Suppressor macrophage treated with lipopolysaccharide for 1 hour (primary cell): ENCODE results near the gene ZNF215.
"Not testable (repeated sequence)": the region's sequence is repeated elsewhere in the genome, so short reads cannot be mapped to it uniquely, and the experiment has no call there.

ENCODE experiments used
- DNase-seq, 3 donors: peaks; one replicate each; pipeline ENCODE4 v3.0.0-alpha.2; 2020 to 2022

ZNF215 gene

DNA sequence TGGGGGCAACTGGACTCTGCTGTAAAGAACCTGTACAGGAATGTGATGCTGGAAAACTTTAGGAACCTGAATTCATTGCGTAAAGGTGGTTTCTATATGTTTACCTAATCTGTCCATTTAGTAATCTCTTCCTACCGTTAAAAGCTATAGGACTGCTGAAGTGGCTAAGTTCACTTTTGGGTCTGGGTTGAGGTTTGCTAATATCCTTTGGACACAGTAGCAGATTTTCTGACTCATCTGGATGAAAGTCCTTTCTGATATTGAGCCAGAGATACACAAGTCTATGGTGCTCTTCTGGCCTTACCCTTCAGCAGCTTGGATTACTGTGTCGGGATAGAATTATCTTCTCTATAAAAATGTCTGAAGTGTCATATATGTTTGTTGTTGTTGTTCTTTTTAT lies 16.9 kb downstream of the ZNF215 start:
- DNase-seq, result no peak

DNA sequence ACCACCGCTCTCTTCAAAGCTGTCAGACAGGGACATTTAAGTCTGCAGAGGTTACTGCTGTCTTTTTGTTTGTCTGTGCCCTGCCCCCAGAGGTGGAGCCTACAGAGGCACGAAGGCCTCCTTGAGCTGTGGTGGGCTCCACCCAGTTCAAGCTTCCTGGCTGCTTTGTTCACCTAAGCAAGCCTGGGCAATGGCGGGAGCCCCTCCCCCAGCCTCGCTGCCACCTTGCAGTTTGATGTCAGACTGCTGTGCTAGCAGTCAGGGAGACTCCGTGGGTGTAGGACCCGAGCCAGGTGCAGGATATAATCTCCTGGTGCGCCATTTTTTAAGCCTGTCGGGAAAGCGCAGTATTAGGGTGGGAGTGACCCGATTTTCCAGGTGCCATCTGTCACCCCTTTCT lies 28.0 kb downstream of the ZNF215 start:
- not testable (repeated sequence) for DNase-seq

DNA sequence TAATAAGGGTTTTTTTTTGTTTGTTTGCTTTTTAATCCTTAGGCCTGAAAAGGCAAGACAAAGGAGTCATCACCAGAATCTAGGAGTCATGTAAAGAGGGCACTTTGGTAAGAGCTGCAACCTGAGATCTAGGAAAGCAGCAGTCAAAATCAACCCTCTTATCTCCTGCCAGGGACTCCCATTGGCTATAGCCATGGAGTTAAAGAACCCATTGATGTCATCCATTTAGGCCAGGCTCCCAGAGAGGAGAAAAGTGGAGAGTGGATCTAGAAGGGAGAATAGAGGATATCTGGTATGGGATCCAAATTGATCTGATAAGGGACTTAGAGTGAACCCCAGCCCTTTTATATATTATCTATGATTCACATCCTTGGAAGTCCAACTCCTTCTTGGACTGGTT lies 35.9 kb downstream of the ZNF215 start:
- no peak for DNase-seq

DNA sequence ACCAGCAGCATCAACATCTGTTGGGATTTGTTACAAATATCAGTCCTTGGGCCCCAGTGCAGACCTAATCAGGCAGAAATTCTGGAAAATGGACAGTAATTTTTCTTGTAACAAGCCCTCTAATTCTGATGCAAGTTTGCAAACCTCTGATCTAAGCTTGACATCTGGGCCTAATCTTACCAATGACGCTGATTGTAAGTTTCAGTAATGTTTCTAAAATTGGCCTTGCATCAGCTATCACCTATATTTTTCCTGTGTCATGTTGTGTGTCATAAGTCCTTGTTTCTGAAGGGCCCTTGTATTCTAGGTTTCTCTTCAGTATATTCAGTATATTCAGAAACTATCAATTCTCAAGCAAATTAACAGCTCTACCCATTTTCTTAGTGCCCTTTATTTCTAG lies 36.4 kb downstream of the ZNF215 start:
- DNase-seq, result no peak

DNA sequence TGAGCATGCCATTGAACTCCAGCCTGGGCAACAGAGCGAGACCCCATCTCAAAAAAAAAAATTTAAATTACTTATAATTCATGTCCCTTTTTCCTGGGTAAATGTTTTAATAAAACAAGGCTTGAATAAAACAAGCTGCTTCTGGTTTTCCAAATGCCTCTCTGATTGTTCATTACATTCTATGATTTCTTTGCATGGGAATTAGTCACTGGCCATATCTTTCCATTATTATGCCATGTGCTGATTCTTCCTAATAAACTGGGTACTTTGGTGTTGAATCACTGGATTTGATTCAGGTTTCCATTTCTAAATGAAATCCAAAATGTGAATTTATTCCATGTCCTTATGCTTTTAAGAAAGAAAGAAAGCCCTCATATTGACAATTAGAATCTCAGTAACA lies 42.6 kb downstream of the ZNF215 start:
- no peak for DNase-seq

DNA sequence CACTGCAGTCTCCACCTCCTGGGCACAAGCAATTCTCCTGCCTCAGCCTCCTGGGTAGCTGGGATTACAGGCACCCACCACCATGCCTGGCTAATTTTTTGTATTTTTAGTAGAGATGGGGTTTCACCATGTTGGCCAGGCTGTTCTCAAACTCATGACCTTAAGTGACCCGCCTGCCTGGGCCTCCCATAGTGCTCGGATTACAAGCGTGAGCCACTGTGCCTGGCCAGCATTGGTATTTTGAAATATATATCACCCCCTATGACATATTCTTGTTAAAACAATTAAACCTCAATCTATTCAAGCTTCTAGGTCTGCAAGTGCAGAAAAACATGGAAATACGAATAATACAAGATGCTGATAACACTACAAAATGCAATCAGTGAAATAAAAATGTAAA lies 43.6 kb downstream of the ZNF215 start:
- not testable (repeated sequence) for DNase-seq

DNA sequence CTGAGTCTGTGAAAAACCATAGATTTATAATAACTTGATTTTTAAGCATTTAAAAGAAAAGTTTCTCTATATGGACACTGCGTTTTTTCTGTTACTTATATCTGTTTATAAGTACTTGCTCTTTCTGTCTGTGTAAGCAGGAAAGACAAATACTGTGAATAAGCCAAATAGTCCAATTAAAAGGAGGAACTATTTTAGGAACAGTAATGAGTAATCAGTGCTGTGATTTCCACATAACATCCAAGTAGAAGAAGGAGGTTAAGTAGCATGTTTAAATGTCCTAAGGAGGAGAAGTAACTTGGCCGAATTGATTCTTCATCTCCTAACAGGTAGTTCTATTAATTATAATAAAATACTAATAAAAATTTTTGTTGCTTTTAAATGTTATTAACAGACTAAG lies 53.1 kb downstream of the ZNF215 start:
- peak in 2 of 3 donors; percentile 36 to 55 for DNase-seq

DNA sequence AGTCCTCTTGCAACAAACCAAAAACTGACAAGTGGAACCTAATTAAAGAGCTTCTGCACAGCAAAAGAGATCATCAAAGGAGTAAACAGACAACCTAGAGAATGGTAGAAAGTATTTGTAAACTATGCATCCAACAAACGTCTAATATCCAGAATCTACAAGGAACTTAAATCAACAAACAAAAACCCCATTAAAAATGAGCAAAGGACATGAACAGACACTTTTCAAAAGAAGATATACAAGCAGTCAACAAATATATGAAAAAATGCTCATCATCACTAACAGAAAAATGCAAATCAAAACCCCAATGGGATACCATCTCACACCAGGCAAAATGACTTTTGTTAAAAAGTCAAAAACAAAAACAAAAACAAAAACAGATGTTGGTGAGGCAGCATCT lies 60.3 kb downstream of the ZNF215 start:
- no peak for DNase-seq

DNA sequence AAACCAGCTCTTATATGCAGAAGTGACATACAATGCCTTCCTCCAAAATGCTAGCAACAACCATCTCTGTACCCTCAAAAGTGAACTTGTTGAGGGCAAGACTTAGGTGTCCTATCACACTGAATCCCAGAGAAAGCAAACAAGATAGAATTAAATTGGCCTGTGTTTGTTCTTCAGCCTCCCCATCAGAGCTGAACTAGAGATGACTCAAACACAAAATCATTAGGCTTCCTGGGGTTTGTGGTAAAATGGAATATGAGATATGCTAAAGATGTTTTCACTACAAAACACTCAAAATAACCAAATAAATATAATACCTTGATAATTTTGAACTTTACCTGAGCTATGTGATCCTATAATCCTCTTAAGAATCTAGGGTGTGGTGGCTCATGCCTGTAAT lies 62.3 kb downstream of the ZNF215 start:
- no peak for DNase-seq

DNA sequence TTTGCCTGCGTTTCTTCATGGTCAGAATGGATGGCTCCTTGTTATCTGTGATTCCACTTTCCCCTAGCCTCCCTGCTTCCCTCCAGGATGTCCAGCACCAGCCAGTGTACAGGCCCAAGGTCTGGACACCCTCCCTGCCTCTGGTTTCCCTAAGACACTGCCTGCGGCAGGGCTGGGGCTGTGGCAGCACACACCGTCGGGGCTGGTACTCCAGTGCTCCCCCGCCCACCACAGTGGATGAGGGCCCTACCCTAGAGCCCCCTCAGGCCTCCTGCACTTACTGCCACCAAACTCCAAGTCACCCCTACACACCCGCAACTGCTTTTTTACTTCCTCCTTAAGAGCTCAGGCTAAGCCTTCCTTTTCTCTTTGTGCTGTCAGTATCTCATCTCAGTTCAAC lies 65.0 kb downstream of the ZNF215 start:
- DNase-seq, result no peak

DNA sequence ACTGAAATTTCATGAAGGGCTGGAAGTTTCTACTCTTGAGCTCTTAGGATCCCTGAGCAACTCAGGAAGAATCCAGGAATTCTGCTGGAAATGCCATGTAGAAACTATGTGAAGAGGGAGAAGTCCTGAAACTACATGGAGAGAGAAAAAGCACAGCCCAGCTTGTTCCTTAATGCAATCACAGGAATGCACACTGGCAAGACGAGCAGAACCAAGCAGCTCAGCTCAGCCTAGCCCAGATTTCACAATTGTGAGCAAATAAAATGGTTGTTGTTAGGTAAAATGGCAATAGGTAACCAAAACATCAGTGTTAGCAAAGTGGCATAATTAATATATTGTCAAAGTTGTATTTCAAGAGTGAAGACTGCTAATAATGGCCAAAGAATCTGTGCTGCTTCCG lies 65.8 kb downstream of the ZNF215 start:
- no peak for DNase-seq

DNA sequence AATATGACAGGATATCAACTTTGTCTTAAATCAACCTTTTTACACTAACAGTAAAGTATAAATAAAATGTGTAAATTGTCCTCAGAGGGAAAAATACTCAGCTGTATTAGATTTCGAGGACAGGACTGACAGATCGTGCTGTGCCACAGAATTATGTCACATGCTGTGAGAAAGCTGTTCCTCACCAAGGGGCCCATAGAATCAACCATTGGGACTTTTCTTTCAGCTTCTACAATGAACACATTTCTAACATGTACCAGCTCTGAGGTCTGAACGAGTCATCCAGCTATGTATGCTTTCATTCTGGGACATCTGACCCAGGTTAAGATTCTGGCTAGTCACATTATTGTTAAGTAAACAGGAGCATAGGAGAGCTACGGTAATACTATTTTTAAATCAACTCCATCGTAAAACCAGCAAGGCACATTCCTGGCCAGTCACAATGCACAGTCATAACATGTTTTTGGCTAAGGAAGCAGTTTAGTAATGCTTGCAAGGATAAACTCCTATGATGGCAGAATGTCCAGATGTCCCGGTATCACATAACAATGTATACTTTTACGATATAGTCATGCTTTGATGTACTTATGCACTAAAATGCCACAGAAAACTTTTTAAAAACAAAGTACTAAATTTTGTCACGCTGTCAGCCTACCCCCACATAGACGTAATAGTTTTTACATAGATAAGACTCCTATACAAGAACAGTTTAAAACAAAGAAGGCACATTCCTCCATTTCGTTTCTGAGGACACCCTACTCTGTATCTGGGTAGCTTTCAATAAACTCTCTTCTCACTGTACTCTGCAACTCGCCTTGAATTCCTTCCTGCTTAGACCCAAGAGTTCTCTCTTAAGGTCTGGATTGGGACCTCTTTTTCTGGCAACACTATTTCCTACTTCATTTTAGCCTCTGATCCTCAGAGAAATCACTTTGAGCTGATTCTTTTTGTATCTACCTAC lies 66.5 kb downstream of the ZNF215 start:
- DNase-seq, result no peak

DNA sequence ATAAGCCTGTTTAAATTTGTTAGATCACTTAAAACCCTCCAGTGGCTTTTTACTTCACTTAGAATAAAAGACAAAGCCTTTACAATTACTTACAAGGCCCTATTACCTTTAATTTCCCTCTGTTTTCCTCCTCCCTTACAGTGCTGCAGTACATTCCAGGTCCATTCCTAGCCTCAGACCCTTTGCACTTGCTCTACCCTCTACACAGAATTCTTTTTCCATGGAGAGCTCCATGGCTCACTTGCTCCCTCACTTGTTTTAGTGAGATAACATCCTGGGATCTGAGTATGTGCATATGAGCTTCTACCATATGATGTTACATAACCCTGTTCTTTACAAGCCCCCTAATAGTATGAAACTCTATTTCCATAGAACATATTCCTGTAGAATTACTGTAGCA lies 69.5 kb downstream of the ZNF215 start:
- DNase-seq, result no peak

DNA sequence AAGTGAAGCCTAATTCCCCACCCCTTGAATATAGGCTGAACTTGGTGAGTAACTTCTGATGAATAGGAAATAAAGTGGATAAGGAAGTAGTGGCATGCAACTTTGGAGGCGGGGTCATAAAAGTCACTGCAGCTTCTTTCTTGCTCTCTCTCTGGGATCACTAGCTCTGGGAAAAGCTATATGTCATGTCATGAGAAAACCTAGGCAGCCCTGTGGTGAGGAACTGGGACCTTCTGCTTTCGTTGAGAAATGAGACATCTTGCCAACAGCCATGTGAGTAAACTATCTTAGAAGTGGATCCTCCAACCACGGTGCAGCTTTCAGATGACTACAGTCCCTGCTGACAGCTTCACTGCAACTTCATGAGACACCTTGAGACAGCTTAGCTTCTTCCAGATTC lies 78.3 kb downstream of the ZNF215 start:
- peak; percentile 79 to 90 (median 87) for DNase-seq
